Stomach (tissue), 9 donors: ENCODE measurements around the gene CDC42EP5. TPM values are rescaled to one million over a fixed set of nuclear protein-coding genes. Genes with fewer than 3 reads are reported as not detected.

Source experiments
- DNase-seq, 2 donors: peaks; one replicate each; pipeline versions ENCODE4 v3.0.0 to v3.0.0-alpha.2; 2013 to 2019
- H3K27ac ChIP-seq, 5 donors: fragments of 200-600 bp in 4 of 5; sonication (generic) in 4 of 5; one replicate each; pipeline ENCODE4 v1.5.1; 2013 to 2019; ENCODE audit warnings: mild to moderate bottlenecking in 1 of 5, moderate library complexity in 1 of 5
- H3K27me3 ChIP-seq, 3 donors: fragments of 200-600 bp; sonication (generic); one replicate each; pipeline ENCODE4 v1.5.1; 2017 to 2019; ENCODE audit warnings: mixed run types in 1 of 3
- H3K36me3 ChIP-seq, 4 donors: fragments of 200-600 bp; sonication (generic); 1 replicate in 3 of 4; 2 replicates in 1 of 4; pipeline ENCODE4 v1.5.1; 2016 to 2019
- H3K4me1 ChIP-seq, 4 donors: fragments of 200-600 bp; sonication (generic); one replicate each; pipeline ENCODE4 v1.5.1; 2016 to 2019
- H3K4me3 ChIP-seq, 4 donors: fragments of 200-600 bp; sonication (generic) in 3 of 4; one replicate each; pipeline ENCODE4 v1.5.1; 2016 to 2019; ENCODE audit warnings: mild to moderate bottlenecking in 1 of 4
- H3K9me3 ChIP-seq, 4 donors: fragments of 200-600 bp; sonication (generic); one replicate each; pipeline ENCODE4 v1.5.1; 2016 to 2019
- CTCF ChIP-seq, 7 experiments: fragments of 450-650 bp in 4 of 7; fragments of 200-600 bp in 3 of 7; sonication (generic) in 3 of 7; IDR thresholded peaks; one replicate each; pipeline ENCODE4 v1.5.1; 2016 to 2019; ENCODE audit warnings: antibody characterized with exemption in 7 of 7, control low read depth in 2 of 7, mild to moderate bottlenecking in 1 of 7
- EP300 ChIP-seq: sonication (generic); formaldehyde crosslinking; IDR thresholded peaks from one replicate; pipeline ENCODE4 v1.6.1; 2017; ENCODE audit warnings: antibody characterized with exemption
- POLR2A ChIP-seq, 4 donors: fragments of 450-650 bp; IDR thresholded peaks; one replicate each; pipeline ENCODE4 v1.6.1; 2016; ENCODE audit warnings: antibody characterized with exemption in 4 of 4, control low read depth in 2 of 4, mild to moderate bottlenecking in 1 of 4, moderate library complexity in 1 of 4
- POLR2AphosphoS5 ChIP-seq, 3 donors: sonication (generic); formaldehyde crosslinking; IDR thresholded peaks; one replicate each; pipeline ENCODE4 v1.6.1; 2016; ENCODE audit warnings: antibody characterized with exemption in 3 of 3
- WGBS, 5 donors: extraction: QIAGEN DNeasy Blood & Tissue Kit in 3 of 5; methylation state at CpG; one replicate each; pipeline versions ENCODE4 v1.1.5 to v1.1.7; 2013 to 2018; 5-methylcytosine and 5-hydroxymethylcytosine counted together
- intact Hi-C: fragments of 100-400 bp; cut with DNase I; formaldehyde crosslinking; loops from one replicate; pipeline ENCODE4 v1.15.1; 2023; ENCODE audit warnings: low total_unique reads
- polyA plus RNA-seq, 3 donors: library from polyadenylated mRNA; stranded (reverse); fragments of 200-250 nt; gene quantifications; one replicate each; pipeline ENCODE4 v1.2.3, GENCODE V29; 2013
- total RNA-seq, 5 donors: library from RNA; depleted of rRNA; stranded (reverse); fragments of >200 nt; gene quantifications; one replicate each; pipeline versions ENCODE4 v1.1.0 to v1.2.3, GENCODE V29; 2014 to 2016
- donor health status: healthy with polysubstance abuse.
- donor health status: Bipolar disorder and iron deficiency.
- donor health status: healthy.

Gene CDC42EP5
- total and polyA plus RNA-seq, 8 donors, result 0.89 to 699 (median 29.7) TPM; not detected in 1

- peak overlapping the region in 1 of 5 donors; percentile 42 for H3K27ac ChIP-seq
- TF ChIP-seq CTCF (IDR thresholded peaks at IDR 0.05) (no peak), POLR2AphosphoS5 (IDR thresholded peaks at IDR 0.05) (no peak), EP300 (no peak), POLR2A (IDR thresholded peaks at IDR 0.05) (no peak)
- H3K4me3 ChIP-seq, result no peak overlapping the region
These were observed 52.0 kb downstream of the CDC42EP5 start for GRCh38 chr19:54421169-54421516.

GRCh38 chr19:54420383-54421168 lies 52.5 kb downstream of the CDC42EP5 start:
- no peaks in the 10 kb centered on the region for H3K36me3 ChIP-seq
- intact Hi-C loops, result no loop called here
- no peaks in the 10 kb centered on the region for H3K9me3 ChIP-seq
- H3K27ac ChIP-seq, result peak overlapping the region in 2 of 5 donors; percentile 22 to 42
- peak in 1 of 2 donors; percentile 94 for DNase-seq
- no peak for TF ChIP-seq POLR2A (IDR thresholded peaks at IDR 0.05)
- TF ChIP-seq POLR2AphosphoS5 (IDR thresholded peaks at IDR 0.05), result no peak
- no peak for TF ChIP-seq EP300
- no peak for TF ChIP-seq CTCF (IDR thresholded peaks at IDR 0.05)
- peaks cover 20 to 100% (median 67%) of the 10 kb centered on the region in 3 donors for H3K27me3 ChIP-seq
- peaks cover 0 to 31% (median 15%) of the 10 kb centered on the region in 4 donors for H3K4me1 ChIP-seq
- no peak overlapping the region for H3K4me3 ChIP-seq
- 6 to 16% (median 11%) methylated on average over 24 to 37 of the region's 37 CpGs for WGBS, 5 donors

More at GRCh38 chr19:54421169-54421516, 52.0 kb downstream of the CDC42EP5 start:
- intact Hi-C loops, result no loop called here
- Histone ChIP-seq H3K9me3 (no peaks in the 10 kb centered on the region), H3K4me1 (peaks cover 0 to 26% (median 14%) of the 10 kb centered on the region in 4 donors), H3K27me3 (peaks cover 14 to 100% (median 67%) of the 10 kb centered on the region in 3 donors), H3K36me3 (no peaks in the 10 kb centered on the region)
- DNase-seq, result no peak
- 28 to 36% (median 33%) methylated on average over 7 to 9 of the region's 9 CpGs for WGBS, 5 donors

GRCh38 chr19:54420068-54420382 lies 53.1 kb downstream of the CDC42EP5 start:
- TF ChIP-seq EP300 (no peak), CTCF (IDR thresholded peaks at IDR 0.05) (no peak), POLR2AphosphoS5 (IDR thresholded peaks at IDR 0.05) (no peak)
- no peak for DNase-seq
- peaks cover 0 to 32% (median 17%) of the 10 kb centered on the region in 4 donors for H3K4me1 ChIP-seq
- H3K27me3 ChIP-seq, result peaks cover 25 to 100% (median 70%) of the 10 kb centered on the region in 3 donors
- H3K9me3 ChIP-seq, result no peaks in the 10 kb centered on the region
- no peaks in the 10 kb centered on the region for H3K36me3 ChIP-seq
- H3K27ac ChIP-seq, result peak overlapping the region in 1 of 5 donors; percentile 22
- H3K4me3 ChIP-seq, result no peak overlapping the region
- intact Hi-C loops, result no loop called here
- WGBS, 5 donors, result 19 to 55% (median 26%) methylated on average over 2 to 10 of the region's 10 CpGs

- H3K9me3 ChIP-seq, result no peaks in the 10 kb centered on the region
- TF ChIP-seq POLR2A (IDR thresholded peaks at IDR 0.05) (no peak), EP300 (no peak), POLR2AphosphoS5 (IDR thresholded peaks at IDR 0.05) (no peak), CTCF (IDR thresholded peaks at IDR 0.05) (no peak)
- WGBS, 5 donors, result 80 to 85% (median 81%) methylated on average over 21 to 26 of the region's 26 CpGs
- peaks cover 34 to 100% (median 78%) of the 10 kb centered on the region in 3 donors for H3K27me3 ChIP-seq
- H3K36me3 ChIP-seq, result no peaks in the 10 kb centered on the region
- no peak overlapping the region for H3K27ac ChIP-seq
- intact Hi-C loops, result no loop called here
- peak in 1 of 2 donors; percentile 11 for DNase-seq
- no peak overlapping the region for H3K4me3 ChIP-seq
- peaks cover 0 to 32% (median 18%) of the 10 kb centered on the region in 4 donors for H3K4me1 ChIP-seq
These were observed 53.9 kb downstream of the CDC42EP5 start for GRCh38 chr19:54418930-54419800.
